ENCODE measurements around the gene TRPV2. TPM values are rescaled to one million over a fixed set of nuclear protein-coding genes. Genes with fewer than 3 reads are reported as not detected.
"Not testable (repeated sequence)": the region's sequence is repeated elsewhere in the genome, so short reads cannot be mapped to it uniquely, and the experiment has no call there.

The TRPV2 gene
- total and polyA plus RNA-seq, 2 of the 4 experiments (the other 2 are of a cell fraction), result 30.8 to 32.8 TPM

DNA sequence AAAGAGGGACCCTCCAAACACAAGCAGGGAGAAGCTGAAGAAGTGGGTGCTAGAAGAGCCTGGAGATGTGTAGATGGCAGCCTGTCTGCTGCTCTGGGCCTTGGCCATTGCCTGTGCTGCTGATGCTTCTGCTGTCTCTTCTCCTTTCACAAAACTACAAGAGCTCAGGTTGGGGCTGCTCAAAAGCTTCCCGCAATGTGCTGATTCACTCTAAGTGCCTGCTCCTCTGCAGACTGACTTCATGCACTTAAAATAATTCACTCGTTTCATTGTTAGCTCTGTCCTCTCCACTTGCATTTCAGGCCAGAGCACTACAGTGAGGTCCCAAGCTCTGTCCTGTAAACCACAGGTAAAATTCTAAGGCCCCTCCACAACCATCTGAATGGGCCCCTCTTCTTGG lies 18.7 kb upstream of the TRPV2 start:
- H4K8ac ChIP-seq (ENCODE audit: low read depth in 2 of 2, low read length in 2 of 2); H2AK9ac ChIP-seq (replicated peaks; ENCODE audit: low read depth, low read length, poor library complexity); H2BK120ac ChIP-seq (ENCODE audit: low read depth, low read length); H3K79me1 ChIP-seq (ENCODE audit: low read depth in 1 of 2, low read length in 2 of 2); H2BK5ac ChIP-seq (ENCODE audit: low read depth, low read length, poor library complexity, severe bottlenecking); H3K36me3 ChIP-seq (ENCODE audit: control insufficient read depth, insufficient read depth, low read length); H3K9me1 ChIP-seq (ENCODE audit: insufficient read depth, low read length); H4K91ac ChIP-seq (ENCODE audit: insufficient read depth, low read depth, low read length); H3K4me3 ChIP-seq (ENCODE audit: insufficient read depth, low read depth, low read length); H4K20me1 ChIP-seq (ENCODE audit: insufficient read depth, low read length); H2BK15ac ChIP-seq (ENCODE audit: low read depth, low read length); BruUV-seq (replicated peaks); H3K56ac ChIP-seq (ENCODE audit: extremely low read depth, insufficient read depth, low read length); H3K4me2 ChIP-seq (ENCODE audit: low read depth, low read length); H3K14ac ChIP-seq (replicated peaks; ENCODE audit: low read depth, low read length); H3K9me3 ChIP-seq (ENCODE audit: control insufficient read depth, insufficient read depth, low read length); H4K5ac ChIP-seq (ENCODE audit: low read depth, low read length); ATAC-seq (ENCODE audit: low read depth); H3K23ac ChIP-seq (ENCODE audit: low read depth, low read length); in situ Hi-C loops (cut with MboI; ENCODE audit: low sequenced_read_pairs); H2AFZ ChIP-seq (replicated peaks; ENCODE audit: low read length, poor library complexity); H3K4ac ChIP-seq (ENCODE audit: low read depth, low read length); H3K27ac ChIP-seq (ENCODE audit: insufficient read depth, low read length); H2AK5ac ChIP-seq (ENCODE audit: low read depth, low read length); DNase-seq; H3K18ac ChIP-seq (ENCODE audit: low read depth, low read length); H3K4me1 ChIP-seq (ENCODE audit: control insufficient read depth, insufficient read depth, low read length); H2BK20ac ChIP-seq (ENCODE audit: low read depth, low read length); H3K27me3 ChIP-seq (ENCODE audit: control insufficient read depth, insufficient read depth, low read length); intact Hi-C loops (cut with micrococcal nuclease); POLR2A ChIA-PET (ENCODE audit: unreplicated experiment); H3K9ac ChIP-seq (ENCODE audit: low read depth, low read length); dilution Hi-C loops (cut with HindIII; ENCODE audit: low sequenced_read_pairs, unreplicated experiment): not testable (repeated sequence)
- CTCF ChIA-PET, result interaction anchor here (0.7 kb wide), 1 partner anchor 65 kb away, joined by 4 read pairs; no protein-coding TSS in a partner anchor
- WGBS, 2 experiments (ENCODE audit: extremely low coverage in 2 of 2, insufficient read length in 1 of 2), result 94% methylated on average over 2 of the region's 2 CpGs; no CpG with 5 or more reads in 1 of the 2 experiments

Data from IMR-90 (cell line).